ENCODE measurements around the gene STRIP1. TPM values are rescaled to one million over a fixed set of nuclear protein-coding genes. Genes with fewer than 3 reads are reported as not detected.
A peak's percentile ranks its signal among the peaks of the same experiment; 100 is the strongest.

STRIP1 gene
- total and polyA plus RNA-seq, 2 donors from 2014 or later: 9.5 to 31.1 TPM

DNA sequence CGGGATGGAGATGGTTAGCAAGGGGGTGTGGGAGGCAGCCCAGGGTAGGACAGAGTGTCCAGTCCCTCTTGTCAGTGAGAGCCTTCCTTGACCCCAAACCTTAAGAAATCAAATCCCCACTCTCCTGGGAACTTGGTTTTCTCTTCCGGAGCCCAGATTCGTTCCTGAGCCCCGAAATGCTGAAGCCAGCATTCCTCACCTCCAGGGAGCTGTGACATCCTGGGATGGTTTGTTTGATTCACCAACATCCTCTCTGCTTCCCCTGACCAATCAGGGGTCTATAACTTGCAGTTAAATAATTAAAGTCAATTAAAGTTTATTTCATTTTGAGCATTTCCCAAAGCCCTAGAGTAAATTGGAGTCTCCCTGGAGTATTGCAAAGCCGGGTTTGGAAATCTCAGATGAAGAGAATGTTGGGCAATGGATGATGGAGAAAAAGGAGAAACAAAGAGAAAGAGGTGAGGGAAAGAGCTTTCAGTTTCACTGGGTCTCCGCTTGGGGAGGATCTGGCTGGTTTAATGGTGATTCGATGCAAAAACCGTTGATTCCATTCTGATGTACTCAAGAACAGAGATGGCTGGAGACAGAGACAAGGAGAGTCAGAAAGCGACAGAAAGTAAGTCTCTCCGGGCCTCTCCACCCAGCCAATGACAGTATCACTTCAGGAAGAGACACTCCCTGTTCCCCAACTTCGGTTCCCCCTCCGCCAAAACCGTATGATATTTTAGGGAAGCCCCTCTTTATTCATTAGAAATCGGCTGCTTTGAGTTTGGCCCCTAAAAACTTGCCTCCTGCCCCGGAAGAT, 48.8 kb downstream of the STRIP1 start:
- peak overlapping the region in 1 of 3 donors; percentile 63 for H3K4me3 ChIP-seq (ENCODE audit: low read length in 3 of 3)
- H3K27me3 ChIP-seq (ENCODE audit: control insufficient read depth, insufficient read depth, low read length): peaks cover 46% of the 10 kb centered on the region
- DNase-seq: peak in 1 of 5 donors; percentile 34
- no peak for FAIRE-seq
- H3K36me3 ChIP-seq (ENCODE audit: control insufficient read depth in 2 of 3, insufficient read depth in 3 of 3, low read length in 3 of 3): no peaks in the 10 kb centered on the region
- no peak overlapping the region for H3K27ac ChIP-seq (ENCODE audit: low read depth in 2 of 2, low read length in 2 of 2)
- TF ChIP-seq, protein P1, sequence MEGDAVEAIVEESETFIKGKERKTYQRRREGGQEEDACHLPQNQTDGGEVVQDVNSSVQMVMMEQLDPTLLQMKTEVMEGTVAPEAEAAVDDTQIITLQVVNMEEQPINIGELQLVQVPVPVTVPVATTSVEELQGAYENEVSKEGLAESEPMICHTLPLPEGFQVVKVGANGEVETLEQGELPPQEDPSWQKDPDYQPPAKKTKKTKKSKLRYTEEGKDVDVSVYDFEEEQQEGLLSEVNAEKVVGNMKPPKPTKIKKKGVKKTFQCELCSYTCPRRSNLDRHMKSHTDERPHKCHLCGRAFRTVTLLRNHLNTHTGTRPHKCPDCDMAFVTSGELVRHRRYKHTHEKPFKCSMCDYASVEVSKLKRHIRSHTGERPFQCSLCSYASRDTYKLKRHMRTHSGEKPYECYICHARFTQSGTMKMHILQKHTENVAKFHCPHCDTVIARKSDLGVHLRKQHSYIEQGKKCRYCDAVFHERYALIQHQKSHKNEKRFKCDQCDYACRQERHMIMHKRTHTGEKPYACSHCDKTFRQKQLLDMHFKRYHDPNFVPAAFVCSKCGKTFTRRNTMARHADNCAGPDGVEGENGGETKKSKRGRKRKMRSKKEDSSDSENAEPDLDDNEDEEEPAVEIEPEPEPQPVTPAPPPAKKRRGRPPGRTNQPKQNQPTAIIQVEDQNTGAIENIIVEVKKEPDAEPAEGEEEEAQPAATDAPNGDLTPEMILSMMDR (IDR thresholded peaks at IDR 0.05; ENCODE audit: borderline replicate concordance, extremely low read depth, insufficient read depth): no peak
- H3K9ac ChIP-seq (ENCODE audit: low read length in 3 of 3): no peak overlapping the region
- H3K4me1 ChIP-seq (ENCODE audit: control insufficient read depth in 2 of 3, insufficient read depth in 2 of 3, low read depth in 1 of 3, low read length in 3 of 3): peaks cover 0 to 2% (median 0%) of the 10 kb centered on the region in 3 donors
- H3K9me3 ChIP-seq (ENCODE audit: control insufficient read depth in 2 of 3, insufficient read depth in 1 of 3, low read length in 3 of 3): no peaks in the 10 kb centered on the region
- intact Hi-C loops (cut with DNase I): no loop called here

GRCh38 chr1:110083866-110084226, 49.4 kb downstream of the STRIP1 start:
- Histone ChIP-seq H3K9ac (ENCODE audit: low read length in 3 of 3) (peak overlapping the region in 1 of 3 donors; percentile 49), H3K27me3 (ENCODE audit: control insufficient read depth, insufficient read depth, low read length) (peaks cover 46% of the 10 kb centered on the region)
- FAIRE-seq: no peak

DNA sequence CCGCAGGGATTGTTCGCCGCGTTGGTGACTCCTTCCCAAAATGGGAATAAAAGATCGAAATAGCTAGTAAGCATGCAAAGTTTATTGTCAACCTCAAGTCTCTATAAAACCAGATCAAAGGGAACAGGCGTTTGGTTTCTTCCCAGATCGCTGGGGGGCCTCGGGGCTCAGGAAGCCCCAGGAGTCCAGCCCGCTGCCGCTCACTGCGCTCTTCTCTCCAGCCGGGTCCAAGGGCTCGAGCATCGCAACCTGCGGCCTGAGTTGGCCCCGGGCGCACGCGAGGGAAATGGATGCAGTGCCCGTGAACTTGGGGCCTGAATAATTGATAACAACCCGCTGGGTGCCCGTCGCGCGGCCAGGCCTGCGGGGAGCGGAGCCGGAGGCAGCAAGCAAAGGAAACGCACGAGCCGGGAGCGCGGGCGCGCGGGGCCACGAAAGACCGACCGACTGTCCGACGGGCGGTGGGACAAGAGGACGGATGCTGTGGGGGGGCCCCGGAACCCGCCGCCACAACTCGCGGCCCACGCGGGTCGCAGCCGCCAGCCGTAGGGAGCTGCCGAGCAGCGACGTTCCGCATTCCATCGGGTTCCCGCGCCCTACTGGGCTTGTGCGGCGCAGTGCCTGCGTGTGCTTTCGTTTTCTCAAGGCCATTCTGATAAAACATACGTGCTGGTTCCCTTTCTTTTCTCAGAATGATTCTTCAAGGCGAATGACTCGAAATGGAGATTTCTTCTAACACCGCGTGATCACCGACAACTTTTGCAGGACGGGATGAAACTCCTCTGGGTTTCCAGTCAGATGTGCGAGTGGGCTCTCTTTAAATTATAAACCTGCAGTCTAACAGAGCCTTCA, 50.0 kb downstream of the STRIP1 start:
- no peak for FAIRE-seq
- Histone ChIP-seq H3K9ac (ENCODE audit: low read length in 3 of 3) (peak overlapping the region in 1 of 3 donors; percentile 49), H3K27ac (ENCODE audit: low read depth in 2 of 2, low read length in 2 of 2) (peak overlapping the region in 1 of 2 donors; percentile 36), H3K9me3 (ENCODE audit: control insufficient read depth in 2 of 3, insufficient read depth in 1 of 3, low read length in 3 of 3) (no peaks in the 10 kb centered on the region), H3K4me3 (ENCODE audit: low read length in 3 of 3) (peak overlapping the region; percentile 40 to 63 (median 52)), H3K36me3 (ENCODE audit: control insufficient read depth in 2 of 3, insufficient read depth in 3 of 3, low read length in 3 of 3) (no peaks in the 10 kb centered on the region), H3K4me1 (ENCODE audit: control insufficient read depth in 2 of 3, insufficient read depth in 2 of 3, low read depth in 1 of 3, low read length in 3 of 3) (peaks cover 0 to 4% (median 0%) of the 10 kb centered on the region in 3 donors), H3K27me3 (ENCODE audit: control insufficient read depth, insufficient read depth, low read length) (peaks cover 46% of the 10 kb centered on the region)
- peak; percentile 52 to 86 (median 73) for DNase-seq
- TF ChIP-seq, protein P1 (IDR thresholded peaks at IDR 0.05; ENCODE audit: borderline replicate concordance, extremely low read depth, insufficient read depth): no peak
- intact Hi-C loops (cut with DNase I): no loop called here

More at GRCh38 chr1:110083866-110084226, 49.4 kb downstream of the STRIP1 start:
- Histone ChIP-seq H3K9me3 (ENCODE audit: control insufficient read depth in 2 of 3, insufficient read depth in 1 of 3, low read length in 3 of 3) (no peaks in the 10 kb centered on the region), H3K27ac (ENCODE audit: low read depth in 2 of 2, low read length in 2 of 2) (no peak overlapping the region), H3K4me1 (ENCODE audit: control insufficient read depth in 2 of 3, insufficient read depth in 2 of 3, low read depth in 1 of 3, low read length in 3 of 3) (peaks cover 0 to 2% (median 0%) of the 10 kb centered on the region in 3 donors), H3K36me3 (ENCODE audit: control insufficient read depth in 2 of 3, insufficient read depth in 3 of 3, low read length in 3 of 3) (no peaks in the 10 kb centered on the region), H3K4me3 (ENCODE audit: low read length in 3 of 3) (peak overlapping the region in 2 of 3 donors; percentile 39 to 63)
- intact Hi-C loops (cut with DNase I): no loop called here
- no peak for DNase-seq
- TF ChIP-seq, protein P1 (IDR thresholded peaks at IDR 0.05; ENCODE audit: borderline replicate concordance, extremely low read depth, insufficient read depth): no peak
